Hematopoietic multipotent progenitor cell treated with erythropoietin and hydrocortisone succinate and interleukin-3 and kit ligand, for 6 days (in vitro differentiated cells): ENCODE results near the gene SDK1.

ENCODE experiments used
- DNase-seq: peaks from one replicate; pipeline ENCODE4 v3.0.0-alpha.2; 2015

SDK1 gene

DNA sequence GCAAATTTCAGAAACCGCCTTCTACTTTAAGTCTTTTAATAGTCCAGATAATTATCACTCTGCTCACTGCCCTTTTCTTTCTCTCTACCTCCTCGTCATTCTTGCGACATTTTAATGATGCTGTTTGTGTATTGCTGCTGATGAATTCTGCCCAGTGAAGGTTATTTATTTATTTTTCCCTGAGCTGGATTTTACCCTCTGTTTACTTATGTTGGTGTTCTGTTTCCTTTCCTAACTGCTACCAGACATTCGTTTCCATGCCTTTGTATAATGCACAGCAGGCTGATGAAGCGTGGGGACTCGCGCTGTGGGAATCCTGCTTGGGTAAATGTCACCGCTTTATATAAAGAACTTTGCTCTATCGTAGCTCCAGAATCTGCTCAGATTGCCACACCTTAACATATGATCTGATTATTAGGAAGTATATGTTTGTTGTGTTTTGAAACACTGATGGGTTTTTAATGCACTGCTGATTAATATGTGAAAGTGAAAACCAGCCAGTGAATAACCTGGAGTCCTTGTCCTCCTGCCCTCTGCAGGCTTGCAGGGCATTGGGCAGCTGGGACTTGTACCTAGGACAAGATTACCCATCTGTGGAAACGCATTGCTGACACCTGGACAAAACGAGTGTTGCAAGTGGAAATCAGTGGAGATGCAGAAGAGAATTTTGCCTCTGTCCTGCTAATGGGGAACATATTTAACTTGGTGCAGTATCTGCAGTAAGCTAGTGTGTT lies 291.5 kb downstream of the SDK1 start:
- no peak for DNase-seq

- DNase-seq = no peak
Observed at GRCh38 chr7:3594901-3595300, 293.8 kb downstream of the SDK1 start.

- no peak for DNase-seq
Observed at GRCh38 chr7:3598854-3599253, 297.8 kb downstream of the SDK1 start.

DNA sequence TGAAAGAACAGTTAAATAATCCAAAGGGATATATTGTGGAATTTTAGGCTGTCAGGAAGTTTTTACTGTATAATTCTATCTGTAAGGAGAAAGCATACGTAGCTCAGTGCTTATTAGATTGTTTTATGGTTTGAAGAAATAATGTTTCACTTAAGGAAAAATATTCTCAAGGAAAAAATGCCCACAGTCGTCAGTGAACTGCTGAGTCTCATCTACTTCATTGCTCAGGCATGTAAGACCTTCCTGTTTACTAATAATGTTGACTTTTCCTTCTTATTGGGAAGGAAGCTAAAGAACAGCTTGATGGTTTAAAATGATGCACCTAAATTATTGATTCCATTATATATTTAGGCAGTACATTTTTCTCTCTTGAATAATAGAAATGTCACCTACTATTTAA lies 304.2 kb downstream of the SDK1 start:
- no peak for DNase-seq

GRCh38 chr7:3606436-3606835 lies 305.4 kb downstream of the SDK1 start:
- no peak for DNase-seq

GRCh38 chr7:3607847-3608246 lies 306.8 kb downstream of the SDK1 start:
- DNase-seq = no peak

- no peak for DNase-seq
Observed at GRCh38 chr7:3616306-3616705, 315.3 kb downstream of the SDK1 start.

DNA sequence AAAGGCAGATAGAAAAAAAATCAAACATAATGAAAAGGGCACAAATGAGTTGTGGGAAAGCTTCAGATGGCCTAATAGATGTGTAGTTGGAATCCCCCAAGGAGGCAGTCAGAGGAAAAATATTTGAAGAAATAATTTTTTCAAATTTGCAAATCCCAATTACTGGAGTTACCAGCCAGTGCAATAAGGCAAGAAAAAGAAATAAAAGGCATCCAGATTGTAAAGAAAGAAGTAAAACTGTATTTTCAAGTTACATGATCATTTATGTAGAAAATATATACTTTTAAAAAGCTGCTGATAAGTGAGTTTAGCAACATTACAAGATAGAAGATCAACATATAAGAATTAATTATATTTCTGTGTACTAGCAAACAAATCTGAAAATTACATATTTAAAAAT lies 329.0 kb downstream of the SDK1 start:
- no peak for DNase-seq

DNA sequence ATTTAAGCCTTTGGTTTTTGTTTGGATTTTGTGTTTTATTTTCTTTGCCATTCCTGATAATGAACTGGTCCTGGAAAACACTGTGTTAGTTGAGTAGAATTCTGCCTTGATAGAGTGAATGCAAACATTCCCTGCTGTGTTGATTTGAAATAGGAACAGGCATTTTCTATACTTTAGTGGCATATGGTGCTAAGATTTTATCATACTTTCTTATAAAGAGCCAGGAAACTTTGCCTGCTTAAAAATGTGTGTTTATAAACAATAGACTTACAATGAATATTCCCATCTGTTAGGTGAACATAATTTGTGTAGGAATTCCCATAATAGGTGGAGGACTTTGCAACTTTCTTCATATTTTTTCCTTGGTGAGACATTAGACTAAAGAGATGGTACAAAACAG lies 333.3 kb downstream of the SDK1 start:
- no peak for DNase-seq

GRCh38 chr7:3636131-3636860 lies 335.2 kb downstream of the SDK1 start:
- DNase-seq = no peak

DNA sequence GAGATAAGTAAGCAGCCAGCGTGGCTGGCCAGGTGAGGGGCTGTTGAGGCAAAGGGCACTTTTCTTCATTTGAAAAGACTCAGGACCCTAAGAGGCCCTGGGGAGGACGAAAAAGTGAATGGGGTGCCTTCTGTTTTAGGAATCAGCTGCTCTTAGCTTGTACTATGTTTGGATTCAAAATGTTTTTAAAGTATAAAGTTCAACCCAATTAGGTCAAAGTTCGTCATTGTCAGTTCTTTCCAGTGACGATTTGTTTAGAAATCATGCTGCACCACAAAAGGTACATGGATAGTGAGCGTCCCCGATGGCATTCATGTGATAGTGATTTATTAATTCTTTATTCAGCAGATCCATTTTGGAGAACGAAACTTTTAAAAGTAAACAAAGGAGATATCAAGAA lies 338.2 kb downstream of the SDK1 start:
- no peak for DNase-seq

DNA sequence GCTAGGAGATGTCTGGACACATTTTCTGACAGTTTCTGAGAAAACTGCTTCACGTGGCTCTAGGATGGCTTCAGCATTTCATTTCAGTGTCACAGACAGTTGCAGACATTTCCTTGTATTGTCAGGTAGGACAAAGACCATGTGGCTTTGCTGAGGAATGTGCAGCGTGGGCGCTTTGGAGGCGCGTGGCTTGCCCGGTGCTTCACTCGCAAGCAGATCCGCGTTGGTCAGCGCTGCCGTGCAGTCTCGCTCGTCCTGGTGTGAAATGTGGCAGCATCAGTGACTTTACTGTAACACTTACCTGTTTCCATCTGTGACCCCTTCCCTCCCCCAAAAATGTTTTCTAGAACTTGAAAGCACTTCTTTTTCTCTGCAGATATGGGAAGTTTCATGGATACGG lies 340.5 kb downstream of the SDK1 start:
- no peak for DNase-seq

DNA sequence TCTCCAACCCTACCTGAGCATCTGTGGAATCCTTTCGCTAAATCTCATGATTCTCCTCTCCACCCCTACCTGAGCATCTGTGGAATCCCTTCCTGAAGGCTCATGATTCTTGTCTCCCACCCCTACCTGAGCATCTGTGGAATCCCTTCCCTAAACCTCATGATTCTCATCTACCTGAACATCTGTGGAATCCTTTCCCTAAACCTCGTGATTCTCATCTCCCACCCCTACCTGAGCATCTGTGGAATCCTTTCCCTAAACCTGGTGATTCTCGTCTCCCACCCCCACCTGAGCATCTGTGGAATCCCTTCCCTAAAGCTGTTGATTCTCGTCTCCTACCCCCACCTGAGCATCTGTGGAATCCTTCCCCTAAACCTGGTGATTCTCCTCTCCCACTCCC lies 342.0 kb downstream of the SDK1 start:
- DNase-seq = no peak

- DNase-seq = no peak
Observed at GRCh38 chr7:3648276-3648675, 347.2 kb downstream of the SDK1 start.

GRCh38 chr7:3649250-3649649 lies 348.2 kb downstream of the SDK1 start:
- DNase-seq = no peak

DNA sequence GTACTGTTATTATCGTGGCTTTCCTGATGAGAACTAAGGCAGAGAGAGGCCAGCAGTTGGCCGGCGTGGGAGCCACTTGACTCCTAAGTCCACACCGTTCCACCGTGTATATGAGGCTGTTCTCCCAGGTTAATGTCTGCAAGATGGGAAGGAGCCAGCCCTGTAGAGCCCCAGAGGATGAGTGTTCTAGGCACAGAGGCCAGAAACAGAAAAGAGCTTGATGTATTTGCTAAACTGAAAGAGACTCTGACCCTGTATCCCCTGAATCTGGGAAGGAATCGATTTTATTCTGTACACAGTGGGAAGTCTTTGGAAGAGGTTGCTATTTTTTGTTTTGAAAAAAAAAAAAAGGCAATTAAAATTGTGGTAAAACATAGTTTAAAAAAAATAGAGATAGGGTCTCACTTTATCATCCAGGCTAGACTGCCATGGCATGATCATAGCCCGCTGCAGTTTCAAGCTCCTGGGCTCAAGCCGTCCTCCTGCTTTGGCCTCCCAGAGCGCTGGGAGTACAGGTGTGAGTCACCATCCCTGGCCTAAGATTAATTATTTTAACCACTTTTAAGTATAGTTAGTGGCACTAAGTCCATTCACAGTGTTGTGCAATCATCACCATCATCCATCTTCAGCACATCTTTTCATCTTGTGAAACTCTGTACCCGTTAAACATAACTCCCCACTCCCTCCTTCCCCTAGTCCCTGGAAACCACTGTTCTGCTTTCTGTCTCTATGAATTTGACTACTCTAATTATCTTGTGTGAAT lies 348.8 kb downstream of the SDK1 start:
- no peak for DNase-seq

- no peak for DNase-seq
Observed at GRCh38 chr7:3650844-3651243, 349.8 kb downstream of the SDK1 start.

GRCh38 chr7:3655635-3656034 lies 354.6 kb downstream of the SDK1 start:
- DNase-seq = no peak

- no peak for DNase-seq
Observed at GRCh38 chr7:3657206-3657605, 356.2 kb downstream of the SDK1 start.

DNA sequence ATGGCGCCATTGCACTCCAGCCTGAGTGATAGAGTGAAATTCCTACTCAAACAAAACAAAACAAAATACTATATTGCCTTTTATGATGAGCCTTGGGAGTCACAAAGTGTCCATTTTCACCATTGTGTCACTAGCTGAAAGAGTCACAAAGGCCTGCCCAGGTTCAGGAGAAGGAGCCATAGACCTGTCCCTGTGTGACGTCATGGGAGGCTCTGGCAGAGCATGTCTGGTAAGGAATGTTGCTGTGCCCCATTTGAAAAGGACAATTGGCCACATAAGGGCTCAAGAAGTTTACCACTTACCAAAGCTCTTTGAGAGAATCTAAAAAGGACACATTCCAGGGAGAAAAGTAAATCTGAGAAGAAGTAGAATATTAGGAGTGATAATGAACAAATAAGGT lies 367.7 kb downstream of the SDK1 start:
- no peak for DNase-seq

DNA sequence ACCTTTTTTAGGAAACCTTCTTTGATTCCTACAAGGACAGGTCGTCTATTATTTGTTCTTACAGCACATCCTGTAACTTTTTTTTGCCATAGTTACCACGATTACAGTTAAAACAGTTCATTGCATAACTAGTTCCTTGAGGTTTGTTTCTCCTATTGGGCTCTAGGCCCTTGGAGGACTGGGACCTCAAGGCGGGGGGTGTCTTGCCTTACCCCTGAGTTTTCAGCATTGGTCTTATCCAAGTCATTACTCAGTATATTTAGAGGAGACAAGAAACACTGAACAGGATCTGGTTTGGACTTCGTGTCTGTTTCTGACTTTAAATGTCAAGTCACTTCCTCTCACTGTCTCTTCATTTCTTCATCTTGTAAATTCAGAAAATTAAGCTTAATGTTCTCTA lies 369.8 kb downstream of the SDK1 start:
- peak; percentile 17 for DNase-seq

DNA sequence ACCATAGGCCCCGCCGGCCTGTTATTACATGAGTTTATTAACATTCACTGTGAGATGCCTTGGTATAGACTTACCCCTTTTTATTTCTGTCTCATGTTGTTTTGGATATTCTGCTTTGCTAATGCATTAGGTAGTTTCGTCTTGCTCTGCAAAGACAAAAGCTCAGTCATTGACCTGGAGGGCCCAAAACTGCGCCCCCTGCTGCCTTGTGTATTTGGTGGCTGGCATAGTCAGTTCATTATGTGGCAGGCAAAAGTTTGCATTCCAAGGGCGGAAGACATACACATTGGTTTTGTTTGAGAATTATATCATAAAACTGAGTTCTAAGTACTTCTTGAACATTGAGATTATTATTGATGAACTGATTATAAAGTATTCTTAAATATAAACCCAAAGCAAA lies 372.5 kb downstream of the SDK1 start:
- peak; percentile 8 for DNase-seq

- no peak for DNase-seq
Observed at GRCh38 chr7:3678314-3678810, 377.3 kb downstream of the SDK1 start.
